HFF-Myc (cell line): ENCODE measurements around the gene SCP2.
"Not testable (repeated sequence)": the region's sequence is repeated elsewhere in the genome, so short reads cannot be mapped to it uniquely, and the experiment has no call there.

Experiments
- DNase-seq: peaks from one replicate; pipeline ENCODE4 v3.0.0-alpha.2; 2011; ENCODE audit warnings: low read depth; ENCODE audit errors: extremely low read depth
- H3K4me3 ChIP-seq: replicated peaks from 2 replicates; pipeline ENCODE4 v1.5.1; 2011; ENCODE audit warnings: low read depth, mild to moderate bottlenecking, control low read depth, low read length
- CTCF ChIP-seq: IDR thresholded peaks from 2 replicates; pipeline ENCODE4 v1.5.1; 2012; ENCODE audit warnings: mild to moderate bottlenecking, low read depth, low read length, control low read depth; ENCODE audit errors: missing control alignments

The SCP2 gene

GRCh38 chr1:52967666-52968065 is 40.6 kb downstream of the SCP2 start:
- no peak overlapping the region for H3K4me3 ChIP-seq
- no peak for DNase-seq
- TF ChIP-seq CTCF: no peak

GRCh38 chr1:52969234-52969633 is 42.2 kb downstream of the SCP2 start:
- DNase-seq, H3K4me3 ChIP-seq: not testable (repeated sequence)

- no peak overlapping the region for H3K4me3 ChIP-seq
- peak; percentile 11 for DNase-seq
- TF ChIP-seq CTCF: peak; percentile 21
Observed at GRCh38 chr1:52970149-52970548, 43.1 kb downstream of the SCP2 start.

- no peak overlapping the region for H3K4me3 ChIP-seq
- no peak for DNase-seq
- TF ChIP-seq CTCF: no peak
Observed at GRCh38 chr1:52973841-52974240, 46.8 kb downstream of the SCP2 start.

GRCh38 chr1:52976183-52977035 is 49.3 kb downstream of the SCP2 start:
- TF ChIP-seq CTCF: no peak
- no peak overlapping the region for H3K4me3 ChIP-seq
- DNase-seq: no peak

GRCh38 chr1:52978045-52978444 is 51.0 kb downstream of the SCP2 start:
- H3K4me3 ChIP-seq: no peak overlapping the region
- no peak for TF ChIP-seq CTCF
- no peak for DNase-seq

- not testable (repeated sequence) for DNase-seq
Observed at GRCh38 chr1:52992733-52993132, 65.7 kb downstream of the SCP2 start.

GRCh38 chr1:52994656-52995055 is 67.6 kb downstream of the SCP2 start:
- no peak overlapping the region for H3K4me3 ChIP-seq
- no peak for TF ChIP-seq CTCF
- DNase-seq: no peak

More at GRCh38 chr1:52992733-52993132, 65.7 kb downstream of the SCP2 start:
- H3K4me3 ChIP-seq: not testable (repeated sequence)
